Measurements from ENCODE around the gene HS2ST1.

HS2ST1 gene

GRCh38 chr1:87146986-87147385 is 232.6 kb downstream of the HS2ST1 start:
- no peak overlapping the region for H2AFZ ChIP-seq (ENCODE audit: low read length)
- H3K79me2 ChIP-seq (ENCODE audit: insufficient read depth, low read length): no peaks in the 10 kb centered on the region
- no peak overlapping the region for H3K9ac ChIP-seq (ENCODE audit: low read depth, low read length, poor library complexity, severe bottlenecking)
- no peaks in the 10 kb centered on the region for H3K9me3 ChIP-seq (ENCODE audit: insufficient read depth, low read depth, low read length)
- H3K27me3 ChIP-seq (ENCODE audit: insufficient read depth, low read length, poor library complexity, severe bottlenecking): no peaks in the 10 kb centered on the region
- H3K4me1 ChIP-seq (ENCODE audit: insufficient read depth, low read length, poor library complexity, severe bottlenecking): no peaks in the 10 kb centered on the region
- H3F3A ChIP-seq (ENCODE audit: low read depth): no peaks in the 10 kb centered on the region
- H3K4me3 ChIP-seq (ENCODE audit: low read length, poor library complexity, severe bottlenecking): no peak overlapping the region
- no peaks in the 10 kb centered on the region for H3K36me3 ChIP-seq (ENCODE audit: insufficient read depth, low read length)
- TF ChIP-seq EZH2phosphoT487 (IDR thresholded peaks at IDR 0.05; ENCODE audit: borderline replicate concordance): no peak
- no peak for TF ChIP-seq CTCF (conservative IDR thresholded peaks at IDR 0.05; ENCODE audit: low read length)
- H4K20me1 ChIP-seq (ENCODE audit: insufficient read depth, low read length, poor library complexity, severe bottlenecking): no peaks in the 10 kb centered on the region
- no peaks in the 10 kb centered on the region for H3K9me2 ChIP-seq (replicated peaks; ENCODE audit: low read depth, low read length)
- no peak overlapping the region for H3K4me2 ChIP-seq (ENCODE audit: low read depth, low read length, poor library complexity, severe bottlenecking)

- H3K79me2 ChIP-seq (ENCODE audit: insufficient read depth, low read length): no peaks in the 10 kb centered on the region
- no peak overlapping the region for H3K4me3 ChIP-seq (ENCODE audit: low read length, poor library complexity, severe bottlenecking)
- no peaks in the 10 kb centered on the region for H3K36me3 ChIP-seq (ENCODE audit: insufficient read depth, low read length)
- TF ChIP-seq EZH2phosphoT487 (IDR thresholded peaks at IDR 0.05; ENCODE audit: borderline replicate concordance): no peak
- TF ChIP-seq CTCF (conservative IDR thresholded peaks at IDR 0.05; ENCODE audit: low read length): no peak
- no peaks in the 10 kb centered on the region for H4K20me1 ChIP-seq (ENCODE audit: insufficient read depth, low read length, poor library complexity, severe bottlenecking)
- no peak overlapping the region for H2AFZ ChIP-seq (ENCODE audit: low read length)
- H3K9ac ChIP-seq (ENCODE audit: low read depth, low read length, poor library complexity, severe bottlenecking): no peak overlapping the region
- H3K4me1 ChIP-seq (ENCODE audit: insufficient read depth, low read length, poor library complexity, severe bottlenecking): no peaks in the 10 kb centered on the region
- no peaks in the 10 kb centered on the region for H3K9me3 ChIP-seq (ENCODE audit: insufficient read depth, low read depth, low read length)
- no peak overlapping the region for H3K4me2 ChIP-seq (ENCODE audit: low read depth, low read length, poor library complexity, severe bottlenecking)
- H3F3A ChIP-seq (ENCODE audit: low read depth): no peaks in the 10 kb centered on the region
- no peaks in the 10 kb centered on the region for H3K9me2 ChIP-seq (replicated peaks; ENCODE audit: low read depth, low read length)
- H3K27me3 ChIP-seq (ENCODE audit: insufficient read depth, low read length, poor library complexity, severe bottlenecking): no peaks in the 10 kb centered on the region
Observed at GRCh38 chr1:87147851-87148250, 233.4 kb downstream of the HS2ST1 start.

GRCh38 chr1:87148661-87149060 is 234.2 kb downstream of the HS2ST1 start:
- no peaks in the 10 kb centered on the region for H3F3A ChIP-seq (ENCODE audit: low read depth)
- TF ChIP-seq EZH2phosphoT487 (IDR thresholded peaks at IDR 0.05; ENCODE audit: borderline replicate concordance): no peak
- no peak for TF ChIP-seq CTCF (conservative IDR thresholded peaks at IDR 0.05; ENCODE audit: low read length)
- H3K36me3 ChIP-seq (ENCODE audit: insufficient read depth, low read length): no peaks in the 10 kb centered on the region
- H3K4me3 ChIP-seq (ENCODE audit: low read length, poor library complexity, severe bottlenecking): no peak overlapping the region
- H2AFZ ChIP-seq (ENCODE audit: low read length): no peak overlapping the region
- H3K9me3 ChIP-seq (ENCODE audit: insufficient read depth, low read depth, low read length): no peaks in the 10 kb centered on the region
- H3K27me3 ChIP-seq (ENCODE audit: insufficient read depth, low read length, poor library complexity, severe bottlenecking): no peaks in the 10 kb centered on the region
- H3K4me2 ChIP-seq (ENCODE audit: low read depth, low read length, poor library complexity, severe bottlenecking): no peak overlapping the region
- no peaks in the 10 kb centered on the region for H3K9me2 ChIP-seq (replicated peaks; ENCODE audit: low read depth, low read length)
- H4K20me1 ChIP-seq (ENCODE audit: insufficient read depth, low read length, poor library complexity, severe bottlenecking): no peaks in the 10 kb centered on the region
- H3K4me1 ChIP-seq (ENCODE audit: insufficient read depth, low read length, poor library complexity, severe bottlenecking): no peaks in the 10 kb centered on the region
- no peak overlapping the region for H3K9ac ChIP-seq (ENCODE audit: low read depth, low read length, poor library complexity, severe bottlenecking)
- H3K79me2 ChIP-seq (ENCODE audit: insufficient read depth, low read length): no peaks in the 10 kb centered on the region
